ENCODE measurements around the gene MAB21L4.

The MAB21L4 gene

GRCh38 chr2:240894006-240894405, 1.9 kb downstream of the MAB21L4 start:
- no peak for DNase-seq (ENCODE audit: low spot score)

GRCh38 chr2:240893363-240893844, 2.6 kb downstream of the MAB21L4 start:
- DNase-seq (ENCODE audit: low spot score): no peak

GRCh38 chr2:240892925-240893324, 3.0 kb downstream of the MAB21L4 start:
- DNase-seq (ENCODE audit: low spot score): no peak

- DNase-seq (ENCODE audit: low spot score): no peak
These were observed 3.6 kb downstream of the MAB21L4 start for GRCh38 chr2:240892356-240892755.

GRCh38 chr2:240891492-240892340, 4.2 kb downstream of the MAB21L4 start:
- DNase-seq (ENCODE audit: low spot score): no peak

GRCh38 chr2:240890691-240891090, 5.3 kb downstream of the MAB21L4 start:
- DNase-seq (ENCODE audit: low spot score): no peak

- DNase-seq (ENCODE audit: low spot score): no peak
These were observed 6.1 kb downstream of the MAB21L4 start for GRCh38 chr2:240889601-240890560.

GRCh38 chr2:240888890-240889573, 6.9 kb downstream of the MAB21L4 start:
- DNase-seq (ENCODE audit: low spot score): no peak

- DNase-seq (ENCODE audit: low spot score): no peak
These were observed 7.6 kb downstream of the MAB21L4 start for GRCh38 chr2:240888130-240888889.

- no peak for DNase-seq (ENCODE audit: low spot score)
These were observed 8.3 kb downstream of the MAB21L4 start for GRCh38 chr2:240887631-240888030.

- no peak for DNase-seq (ENCODE audit: low spot score)
These were observed 9.0 kb downstream of the MAB21L4 start for GRCh38 chr2:240886678-240887609.

GRCh38 chr2:240886023-240886565, 9.9 kb downstream of the MAB21L4 start:
- DNase-seq (ENCODE audit: low spot score): no peak

- DNase-seq (ENCODE audit: low spot score): no peak
These were observed 10.4 kb downstream of the MAB21L4 start for GRCh38 chr2:240885566-240885965.

GRCh38 chr2:240884745-240885144, 11.2 kb downstream of the MAB21L4 start:
- no peak for DNase-seq (ENCODE audit: low spot score)

GRCh38 chr2:240884221-240884620, 11.7 kb downstream of the MAB21L4 start:
- no peak for DNase-seq (ENCODE audit: low spot score)

- DNase-seq (ENCODE audit: low spot score): no peak
These were observed 14.0 kb downstream of the MAB21L4 start for GRCh38 chr2:240881913-240882312.

GRCh38 chr2:240879105-240879504, 16.9 kb downstream of the MAB21L4 start:
- no peak for DNase-seq (ENCODE audit: low spot score)

GRCh38 chr2:240878341-240878936, 17.5 kb downstream of the MAB21L4 start:
- no peak for DNase-seq (ENCODE audit: low spot score)
